ENCODE measurements around the gene WDCP. TPM values are rescaled to one million over a fixed set of nuclear protein-coding genes. Genes with fewer than 3 reads are reported as not detected.

WDCP gene
- total and polyA plus RNA-seq, 10 of the 15 experiments (the other 5 are each of a cell fraction or from before 2014, with no cell fraction given) = 5.5 to 21.3 (median 13.2) TPM

DNA sequence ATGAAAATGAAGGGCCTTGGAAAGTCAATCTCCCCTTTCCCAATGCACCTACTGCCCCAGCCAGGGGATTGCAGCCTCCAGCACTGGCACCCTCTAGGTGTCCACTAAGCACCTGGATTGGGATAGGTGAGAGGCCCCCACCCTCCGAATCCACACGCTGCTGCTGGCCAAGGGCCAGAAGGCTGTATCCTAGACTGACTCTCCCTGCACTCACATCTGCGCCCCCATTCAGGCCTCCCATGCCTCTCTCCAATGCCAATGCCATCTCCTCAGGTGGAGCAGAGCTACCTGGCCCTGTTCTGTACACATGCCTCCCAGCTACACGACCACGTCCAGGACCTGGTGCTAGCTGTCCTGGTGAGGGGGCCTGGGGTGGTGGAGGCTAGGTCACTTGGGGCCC, 27.5 kb downstream of the WDCP start:
- H3K9ac ChIP-seq (ENCODE audit: control insufficient read depth, insufficient read depth, low read length) = no peak overlapping the region
- intact Hi-C loops (cut with micrococcal nuclease; ENCODE audit: unreplicated experiment) = loop anchor here (2.0 kb wide), 1 partner anchor 65 kb away; the partner anchor contains the start of gene TP53I3
- BruUV-seq (replicated peaks) = no TSS peak
- no peak overlapping the region for H3K27ac ChIP-seq (ENCODE audit: control insufficient read depth, insufficient read depth)
- 70% methylated on average over 5 of the region's 5 CpGs for WGBS (ENCODE audit: insufficient coverage, insufficient replicate concordance, low lambda C conversion rate, missing lambda C conversion rate)
- DNase-seq (ENCODE audit: low read depth, low spot score) = no peak
- H3K4me1 ChIP-seq (ENCODE audit: control insufficient read depth, insufficient read depth, low read length) = no peaks in the 10 kb centered on the region
- RAD21 ChIA-PET (ENCODE audit: unreplicated experiment) = no interaction called here
- POLR2A ChIA-PET = no interaction called here
- H3K36me3 ChIP-seq (ENCODE audit: control insufficient read depth in 2 of 2, insufficient read depth in 2 of 2, low read length in 1 of 2) = peaks cover 0 to 7% of the 10 kb centered on the region in 2 experiments; a peak in 3 of 4 replicates
- H4K20me1 ChIP-seq (ENCODE audit: control insufficient read depth, insufficient read depth) = no peaks in the 10 kb centered on the region
- SMC1A ChIA-PET (ENCODE audit: uncharacterized antibody, unreplicated experiment) = no interaction called here
- in situ Hi-C loops (cut with MboI) = no loop called here
- no peak for ATAC-seq
- H2AFZ ChIP-seq (ENCODE audit: control insufficient read depth, low read depth, low read length) = no peak overlapping the region
- H3K4me2 ChIP-seq (ENCODE audit: control insufficient read depth, insufficient read depth) = no peak overlapping the region
- H3K79me2 ChIP-seq (ENCODE audit: control insufficient read depth, insufficient read depth, low read length) = no peaks in the 10 kb centered on the region
- no peak overlapping the region for H3K4me3 ChIP-seq
- H3K9me3 ChIP-seq (replicated peaks; ENCODE audit: control insufficient read depth, insufficient read depth, low read length) = no peaks in the 10 kb centered on the region
- FAIRE-seq = no peak
- CTCF ChIA-PET = no interaction called here
- no peaks in the 10 kb centered on the region for H3K27me3 ChIP-seq (replicated peaks in 1 of 2; ENCODE audit: control insufficient read depth in 2 of 2, insufficient read depth in 2 of 2, low read length in 1 of 2)
- TF ChIP-seq CHD1 (IDR thresholded peaks at IDR 0.05; ENCODE audit: low read depth, low read length) (no peak), NR2C2 (IDR thresholded peaks at IDR 0.05; ENCODE audit: borderline replicate concordance, control insufficient read depth, insufficient read length, low read depth) (no peak), NFXL1 (IDR thresholded peaks at IDR 0.05; ENCODE audit: borderline replicate concordance) (no peak), RB1 (IDR thresholded peaks at IDR 0.05; ENCODE audit: borderline replicate concordance) (no peak), HDAC6 (IDR thresholded peaks at IDR 0.05; ENCODE audit: unreplicated experiment) (no peak), EZH2 (IDR thresholded peaks at IDR 0.05; ENCODE audit: borderline replicate concordance, control insufficient read depth, low read depth, low read length) (no peak), WRNIP1 (IDR thresholded peaks at IDR 0.05; ENCODE audit: borderline replicate concordance, low read depth, low read length) (no peak), NFYB (IDR thresholded peaks at IDR 0.05; ENCODE audit: insufficient read depth, low read depth, low read length) (no peak), TCF12 (IDR thresholded peaks at IDR 0.05; ENCODE audit: low read depth, low read length) (no peak), RCOR1 (conservative IDR thresholded peaks at IDR 0.05; ENCODE audit: low read depth, low read length) (no peak), YY1 (IDR thresholded peaks at IDR 0.05; ENCODE audit: low read depth, low read length) (no peak), ZZZ3 (IDR thresholded peaks at IDR 0.05; ENCODE audit: control insufficient read depth, insufficient read length, low read depth) (no peak)
- TF ChIP-seq, protein P1, sequence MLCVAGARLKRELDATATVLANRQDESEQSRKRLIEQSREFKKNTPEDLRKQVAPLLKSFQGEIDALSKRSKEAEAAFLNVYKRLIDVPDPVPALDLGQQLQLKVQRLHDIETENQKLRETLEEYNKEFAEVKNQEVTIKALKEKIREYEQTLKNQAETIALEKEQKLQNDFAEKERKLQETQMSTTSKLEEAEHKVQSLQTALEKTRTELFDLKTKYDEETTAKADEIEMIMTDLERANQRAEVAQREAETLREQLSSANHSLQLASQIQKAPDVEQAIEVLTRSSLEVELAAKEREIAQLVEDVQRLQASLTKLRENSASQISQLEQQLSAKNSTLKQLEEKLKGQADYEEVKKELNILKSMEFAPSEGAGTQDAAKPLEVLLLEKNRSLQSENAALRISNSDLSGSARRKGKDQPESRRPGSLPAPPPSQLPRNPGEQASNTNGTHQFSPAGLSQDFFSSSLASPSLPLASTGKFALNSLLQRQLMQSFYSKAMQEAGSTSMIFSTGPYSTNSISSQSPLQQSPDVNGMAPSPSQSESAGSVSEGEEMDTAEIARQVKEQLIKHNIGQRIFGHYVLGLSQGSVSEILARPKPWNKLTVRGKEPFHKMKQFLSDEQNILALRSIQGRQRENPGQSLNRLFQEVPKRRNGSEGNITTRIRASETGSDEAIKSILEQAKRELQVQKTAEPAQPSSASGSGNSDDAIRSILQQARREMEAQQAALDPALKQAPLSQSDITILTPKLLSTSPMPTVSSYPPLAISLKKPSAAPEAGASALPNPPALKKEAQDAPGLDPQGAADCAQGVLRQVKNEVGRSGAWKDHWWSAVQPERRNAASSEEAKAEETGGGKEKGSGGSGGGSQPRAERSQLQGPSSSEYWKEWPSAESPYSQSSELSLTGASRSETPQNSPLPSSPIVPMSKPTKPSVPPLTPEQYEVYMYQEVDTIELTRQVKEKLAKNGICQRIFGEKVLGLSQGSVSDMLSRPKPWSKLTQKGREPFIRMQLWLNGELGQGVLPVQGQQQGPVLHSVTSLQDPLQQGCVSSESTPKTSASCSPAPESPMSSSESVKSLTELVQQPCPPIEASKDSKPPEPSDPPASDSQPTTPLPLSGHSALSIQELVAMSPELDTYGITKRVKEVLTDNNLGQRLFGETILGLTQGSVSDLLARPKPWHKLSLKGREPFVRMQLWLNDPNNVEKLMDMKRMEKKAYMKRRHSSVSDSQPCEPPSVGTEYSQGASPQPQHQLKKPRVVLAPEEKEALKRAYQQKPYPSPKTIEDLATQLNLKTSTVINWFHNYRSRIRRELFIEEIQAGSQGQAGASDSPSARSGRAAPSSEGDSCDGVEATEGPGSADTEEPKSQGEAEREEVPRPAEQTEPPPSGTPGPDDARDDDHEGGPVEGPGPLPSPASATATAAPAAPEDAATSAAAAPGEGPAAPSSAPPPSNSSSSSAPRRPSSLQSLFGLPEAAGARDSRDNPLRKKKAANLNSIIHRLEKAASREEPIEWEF (IDR thresholded peaks at IDR 0.05; ENCODE audit: insufficient replicate concordance, low read depth, low read length) = no peak
- TF ChIP-seq, protein P2, sequence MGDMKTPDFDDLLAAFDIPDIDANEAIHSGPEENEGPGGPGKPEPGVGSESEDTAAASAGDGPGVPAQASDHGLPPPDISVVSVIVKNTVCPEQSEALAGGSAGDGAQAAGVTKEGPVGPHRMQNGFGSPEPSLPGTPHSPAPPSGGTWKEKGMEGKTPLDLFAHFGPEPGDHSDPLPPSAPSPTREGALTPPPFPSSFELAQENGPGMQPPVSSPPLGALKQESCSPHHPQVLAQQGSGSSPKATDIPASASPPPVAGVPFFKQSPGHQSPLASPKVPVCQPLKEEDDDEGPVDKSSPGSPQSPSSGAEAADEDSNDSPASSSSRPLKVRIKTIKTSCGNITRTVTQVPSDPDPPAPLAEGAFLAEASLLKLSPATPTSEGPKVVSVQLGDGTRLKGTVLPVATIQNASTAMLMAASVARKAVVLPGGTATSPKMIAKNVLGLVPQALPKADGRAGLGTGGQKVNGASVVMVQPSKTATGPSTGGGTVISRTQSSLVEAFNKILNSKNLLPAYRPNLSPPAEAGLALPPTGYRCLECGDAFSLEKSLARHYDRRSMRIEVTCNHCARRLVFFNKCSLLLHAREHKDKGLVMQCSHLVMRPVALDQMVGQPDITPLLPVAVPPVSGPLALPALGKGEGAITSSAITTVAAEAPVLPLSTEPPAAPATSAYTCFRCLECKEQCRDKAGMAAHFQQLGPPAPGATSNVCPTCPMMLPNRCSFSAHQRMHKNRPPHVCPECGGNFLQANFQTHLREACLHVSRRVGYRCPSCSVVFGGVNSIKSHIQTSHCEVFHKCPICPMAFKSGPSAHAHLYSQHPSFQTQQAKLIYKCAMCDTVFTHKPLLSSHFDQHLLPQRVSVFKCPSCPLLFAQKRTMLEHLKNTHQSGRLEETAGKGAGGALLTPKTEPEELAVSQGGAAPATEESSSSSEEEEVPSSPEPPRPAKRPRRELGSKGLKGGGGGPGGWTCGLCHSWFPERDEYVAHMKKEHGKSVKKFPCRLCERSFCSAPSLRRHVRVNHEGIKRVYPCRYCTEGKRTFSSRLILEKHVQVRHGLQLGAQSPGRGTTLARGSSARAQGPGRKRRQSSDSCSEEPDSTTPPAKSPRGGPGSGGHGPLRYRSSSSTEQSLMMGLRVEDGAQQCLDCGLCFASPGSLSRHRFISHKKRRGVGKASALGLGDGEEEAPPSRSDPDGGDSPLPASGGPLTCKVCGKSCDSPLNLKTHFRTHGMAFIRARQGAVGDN (IDR thresholded peaks at IDR 0.05) = no peak
- TF ChIP-seq, protein P3, sequence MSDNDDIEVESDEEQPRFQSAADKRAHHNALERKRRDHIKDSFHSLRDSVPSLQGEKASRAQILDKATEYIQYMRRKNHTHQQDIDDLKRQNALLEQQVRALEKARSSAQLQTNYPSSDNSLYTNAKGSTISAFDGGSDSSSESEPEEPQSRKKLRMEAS (IDR thresholded peaks at IDR 0.05; ENCODE audit: low read depth, low read length) = no peak

Data from GM12878 (cell line).